ENCODE data around the gene RAB5IF. TPM values are rescaled to one million over a fixed set of nuclear protein-coding genes. Genes with fewer than 3 reads are reported as not detected.

RAB5IF gene
- total and polyA plus RNA-seq, 2 of the 4 experiments (the other 2 are of a cell fraction): 74.0 to 93.1 TPM

DNA sequence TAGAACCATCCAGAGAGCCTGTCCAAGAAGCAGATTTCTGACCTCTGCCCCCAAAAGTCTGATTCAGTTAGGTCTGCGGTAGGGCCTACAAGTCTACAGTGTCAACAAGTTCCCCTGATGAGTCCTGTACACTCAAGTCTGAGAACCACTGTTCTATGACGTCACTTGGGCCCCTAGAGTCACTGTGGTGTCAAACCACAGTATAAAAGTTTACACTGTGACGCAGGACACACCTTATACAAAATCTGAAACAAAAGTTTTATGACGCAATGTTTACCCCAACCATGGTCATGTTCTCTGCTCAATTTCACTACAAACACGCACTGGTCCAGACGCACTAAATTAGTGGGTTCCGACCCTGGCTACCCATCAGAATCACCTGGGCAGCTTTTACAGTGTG lies 22.5 kb downstream of the RAB5IF start:
- ChIA-PET CTCF (no interaction called here), POLR2A (ENCODE audit: unreplicated experiment) (no interaction called here)
- no peak overlapping the region for H3K4me2 ChIP-seq (ENCODE audit: low read depth, low read length)
- no peak overlapping the region for H4K91ac ChIP-seq (ENCODE audit: insufficient read depth, low read depth, low read length)
- H3K4ac ChIP-seq (ENCODE audit: low read depth, low read length): no peak overlapping the region
- H2AK5ac ChIP-seq (ENCODE audit: low read depth, low read length): no peak overlapping the region
- H3K56ac ChIP-seq (ENCODE audit: extremely low read depth, insufficient read depth, low read length): no peak overlapping the region
- H3K27ac ChIP-seq (ENCODE audit: insufficient read depth, low read length): no peak overlapping the region
- no peak for ATAC-seq (ENCODE audit: low read depth)
- 86% methylated on average over 2 of the region's 7 CpGs; no CpG with 5 or more reads in 1 of the 2 experiments for WGBS, 2 experiments (ENCODE audit: extremely low coverage in 2 of 2, insufficient read length in 1 of 2)
- no peak overlapping the region for H2AK9ac ChIP-seq (replicated peaks; ENCODE audit: low read depth, low read length, poor library complexity)
- H4K5ac ChIP-seq (ENCODE audit: low read depth, low read length): no peak overlapping the region
- peak; percentile 41 for DNase-seq
- BruUV-seq (replicated peaks): no TSS peak
- H3K9me1 ChIP-seq (ENCODE audit: insufficient read depth, low read length): no peaks in the 10 kb centered on the region
- H3K79me1 ChIP-seq (ENCODE audit: low read depth in 1 of 2, low read length in 2 of 2): no peaks in the 10 kb centered on the region
- H2BK5ac ChIP-seq (ENCODE audit: low read depth, low read length, poor library complexity, severe bottlenecking): no peak overlapping the region
- no peak overlapping the region for H2BK20ac ChIP-seq (ENCODE audit: low read depth, low read length)
- H3K9me3 ChIP-seq (ENCODE audit: control insufficient read depth, insufficient read depth, low read length): no peaks in the 10 kb centered on the region
- no peaks in the 10 kb centered on the region for H3K36me3 ChIP-seq (ENCODE audit: control insufficient read depth, insufficient read depth, low read length)
- dilution Hi-C loops (cut with HindIII; ENCODE audit: low sequenced_read_pairs, unreplicated experiment) (no loop called here), in situ Hi-C loops (cut with MboI; ENCODE audit: low sequenced_read_pairs) (no loop called here), intact Hi-C loops (cut with micrococcal nuclease) (no loop called here)
- H3K9ac ChIP-seq (ENCODE audit: low read depth, low read length): no peak overlapping the region
- no peak overlapping the region for H4K8ac ChIP-seq (ENCODE audit: low read depth in 2 of 2, low read length in 2 of 2)
- TF ChIP-seq CEBPB (IDR thresholded peaks at IDR 0.05; ENCODE audit: low read depth, low read length): peak; percentile 77
- no peak for TF ChIP-seq CHD1 (IDR thresholded peaks at IDR 0.05; ENCODE audit: low read depth, low read length)
- H3K4me1 ChIP-seq (ENCODE audit: control insufficient read depth, insufficient read depth, low read length): no peaks in the 10 kb centered on the region; the same call in 1 of the 2 replicates
- no peak overlapping the region for H3K18ac ChIP-seq (ENCODE audit: low read depth, low read length)
- no peak overlapping the region for H2BK120ac ChIP-seq (ENCODE audit: low read depth, low read length)
- no peak overlapping the region for H2AFZ ChIP-seq (replicated peaks; ENCODE audit: low read length, poor library complexity)
- H3K4me3 ChIP-seq (ENCODE audit: insufficient read depth, low read depth, low read length): no peak overlapping the region
- H3K27me3 ChIP-seq (ENCODE audit: control insufficient read depth, insufficient read depth, low read length): no peaks in the 10 kb centered on the region
- no peak overlapping the region for H3K23ac ChIP-seq (ENCODE audit: low read depth, low read length)
- H3K14ac ChIP-seq (replicated peaks; ENCODE audit: low read depth, low read length): no peak overlapping the region
- no peaks in the 10 kb centered on the region for H4K20me1 ChIP-seq (ENCODE audit: insufficient read depth, low read length)
- H2BK15ac ChIP-seq (ENCODE audit: low read depth, low read length): no peak overlapping the region
